ENCODE results near the gene TSEN2.
"Not testable (repeated sequence)": the region's sequence is repeated elsewhere in the genome, so short reads cannot be mapped to it uniquely, and the experiment has no call there.

TSEN2 gene

GRCh38 chr3:12507591-12508281 lies 23.5 kb downstream of the TSEN2 start:
- no peak for DNase-seq

DNA sequence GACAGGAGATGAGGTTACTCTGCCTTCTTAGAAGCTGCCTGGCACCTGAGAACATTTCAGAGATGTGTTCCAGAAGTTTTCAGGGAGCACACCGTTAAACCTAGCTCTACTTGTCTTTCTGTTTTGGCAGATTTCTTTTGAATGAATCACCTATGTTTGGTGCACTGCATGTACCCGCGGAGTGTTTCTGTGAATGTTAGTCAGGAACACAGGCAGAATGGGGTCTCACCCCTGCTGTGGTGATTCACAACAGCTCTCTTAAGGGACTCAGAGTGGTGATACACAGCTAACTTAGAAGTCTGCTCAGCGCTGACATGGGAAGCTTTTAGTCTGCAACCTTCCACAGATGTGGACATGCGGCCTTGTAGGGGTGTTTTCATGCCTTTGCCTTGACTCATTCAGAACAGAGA lies 24.0 kb downstream of the TSEN2 start:
- no peak for DNase-seq

DNA sequence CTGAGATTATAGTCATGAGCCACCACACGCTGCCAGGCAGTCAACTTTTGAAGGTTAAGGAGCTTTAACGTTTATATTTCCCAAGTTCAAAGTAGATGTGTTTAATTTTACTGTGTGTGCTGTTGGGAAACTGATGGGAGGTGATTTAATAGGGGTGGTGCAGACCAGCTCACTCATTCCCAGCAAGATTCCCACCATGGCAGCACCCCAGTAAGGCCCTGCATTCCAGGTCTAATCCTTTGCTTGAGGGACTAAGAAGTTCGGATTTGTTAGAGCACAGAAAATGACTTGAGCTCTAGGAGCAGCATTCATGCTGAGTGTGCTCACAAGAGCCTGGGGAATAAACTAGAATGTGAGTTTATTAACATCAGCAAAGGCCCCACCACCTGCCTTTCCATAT lies 25.2 kb downstream of the TSEN2 start:
- no peak for DNase-seq

- DNase-seq = no peak
These were observed 28.3 kb downstream of the TSEN2 start for GRCh38 chr3:12512534-12513118.

DNA sequence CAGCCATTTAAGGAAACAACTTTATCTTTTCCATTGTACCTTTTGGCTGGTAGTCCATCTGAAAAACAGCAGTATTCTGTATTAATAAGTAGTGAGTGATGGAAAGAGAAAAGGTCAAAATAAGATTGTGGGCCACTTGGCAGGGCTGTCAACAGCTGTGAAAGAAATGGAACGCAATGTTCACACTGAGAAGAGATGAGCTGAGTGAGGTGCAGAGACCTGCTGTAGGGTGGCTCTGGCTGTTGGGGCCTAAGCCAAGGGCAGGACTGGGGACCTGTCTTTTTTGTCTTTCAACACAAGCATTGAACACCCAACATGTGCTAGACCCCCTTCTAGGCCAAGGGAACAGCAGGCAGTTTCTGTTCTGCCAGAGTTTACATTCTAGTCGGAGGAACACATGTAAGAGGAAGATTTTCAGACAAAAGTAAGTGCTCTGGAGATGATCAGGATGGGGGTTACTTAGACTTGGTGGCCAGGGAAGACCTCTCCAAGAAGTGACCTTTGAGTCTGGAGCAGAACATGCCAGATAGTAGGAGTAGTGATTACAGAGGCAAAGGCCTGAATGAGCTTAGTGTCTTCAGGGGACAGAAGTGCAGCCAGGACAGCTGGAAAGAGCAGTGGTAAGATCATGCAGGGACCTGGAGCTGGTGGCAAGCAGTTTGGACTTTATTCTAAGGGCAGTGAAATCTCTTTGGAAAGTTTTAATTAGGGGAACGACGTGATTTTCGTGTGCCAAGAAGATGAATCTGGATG lies 29.6 kb downstream of the TSEN2 start:
- DNase-seq = no peak

DNA sequence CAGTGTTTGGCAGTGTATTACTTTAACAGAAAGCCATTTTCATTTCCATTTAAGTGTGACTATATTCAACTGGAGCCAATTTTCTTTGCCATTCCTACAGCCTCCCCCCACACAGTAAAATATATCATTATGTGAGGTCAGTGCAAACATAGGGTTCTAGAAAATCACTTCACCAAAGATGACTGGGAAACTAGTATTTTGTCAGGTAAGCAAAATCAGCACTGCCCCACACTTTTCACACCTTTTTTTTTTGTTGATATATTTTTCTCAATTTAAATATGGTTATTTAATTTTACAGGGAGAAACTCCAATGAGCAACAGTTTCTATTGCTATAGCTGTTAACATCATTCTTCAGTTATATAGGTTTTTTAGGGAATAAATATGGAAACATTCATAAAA lies 31.4 kb downstream of the TSEN2 start:
- DNase-seq = no peak

DNA sequence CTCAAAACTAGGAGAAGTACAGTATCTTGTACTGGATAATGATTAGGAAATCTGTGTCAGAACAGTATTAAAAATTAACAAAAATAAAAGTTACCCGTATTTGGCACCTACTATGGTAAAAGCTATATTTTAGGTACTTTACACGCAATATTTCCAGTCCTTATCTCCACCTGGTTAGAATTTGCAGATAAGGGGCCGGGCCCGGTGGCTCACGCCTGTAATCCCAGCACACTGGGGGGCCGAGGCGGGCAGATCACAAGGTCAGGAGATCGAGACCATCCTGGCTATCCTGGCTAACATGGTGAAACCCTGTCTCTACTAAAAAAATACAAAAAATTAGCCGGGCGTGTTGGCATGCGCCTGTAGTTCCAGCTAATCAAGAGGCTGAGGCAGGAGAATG lies 32.6 kb downstream of the TSEN2 start:
- DNase-seq = no peak

- DNase-seq = no peak
These were observed 34.2 kb downstream of the TSEN2 start for GRCh38 chr3:12518261-12519028.

DNA sequence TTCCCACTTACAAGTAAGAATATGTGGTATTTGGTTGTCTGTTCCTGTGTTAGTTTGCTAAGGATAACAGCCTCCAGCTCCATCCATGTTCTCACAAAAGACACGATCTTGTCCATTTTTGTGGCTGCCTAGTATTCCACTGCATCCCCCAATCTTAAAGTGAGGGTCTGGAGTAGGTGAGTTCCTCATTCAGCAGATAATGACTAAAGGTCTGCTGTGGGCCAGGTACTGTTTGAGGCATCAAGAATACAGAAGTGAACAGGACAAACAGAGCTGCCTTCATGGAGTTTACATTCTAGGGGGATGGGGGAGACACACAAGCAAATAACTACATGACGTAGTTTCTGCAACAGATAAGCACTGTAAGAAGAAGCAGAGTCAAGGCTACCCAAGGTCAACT lies 36.7 kb downstream of the TSEN2 start:
- no peak for DNase-seq

- DNase-seq = no peak
These were observed 38.4 kb downstream of the TSEN2 start for GRCh38 chr3:12522721-12523120.

GRCh38 chr3:12527757-12528143 lies 43.5 kb downstream of the TSEN2 start:
- no peak for DNase-seq

DNA sequence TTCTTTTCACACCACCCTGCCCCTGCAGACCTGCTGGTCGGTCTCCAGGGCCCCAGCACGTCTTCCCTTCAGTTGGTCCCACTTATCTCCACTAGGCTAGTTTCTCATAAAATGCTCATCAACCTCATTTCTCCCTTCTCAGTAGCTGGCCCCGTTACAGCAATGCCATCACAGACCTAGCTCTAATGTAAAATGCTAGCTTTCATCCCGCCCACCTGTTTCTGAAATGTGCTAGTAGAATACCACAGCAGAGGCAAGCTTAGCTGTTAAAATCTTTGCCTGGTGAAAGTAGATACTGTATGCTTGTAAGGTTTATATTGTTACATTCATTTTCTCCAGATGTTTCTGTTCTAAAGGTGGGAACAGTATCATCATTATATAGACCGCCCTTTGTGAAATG lies 47.9 kb downstream of the TSEN2 start:
- DNase-seq = no peak

DNA sequence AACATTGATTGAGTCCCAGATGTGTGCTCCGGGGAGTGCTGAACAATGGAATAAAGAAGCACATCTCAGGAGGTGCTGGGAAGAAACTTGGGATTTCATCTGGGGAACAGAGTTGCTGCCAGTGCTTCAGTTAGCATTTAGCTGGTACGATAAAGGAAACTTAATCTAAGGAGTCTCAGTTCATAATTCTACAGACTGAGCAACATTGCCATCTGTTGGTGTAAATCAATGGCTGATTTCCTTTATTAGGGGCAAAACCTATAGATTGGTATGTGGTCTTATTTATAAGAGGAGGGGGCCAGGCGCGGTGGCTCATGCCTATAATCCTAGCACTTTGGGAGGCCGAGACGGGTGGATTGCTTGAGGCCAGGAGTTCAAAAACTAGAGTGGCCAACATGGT lies 52.1 kb downstream of the TSEN2 start:
- no peak for DNase-seq

DNA sequence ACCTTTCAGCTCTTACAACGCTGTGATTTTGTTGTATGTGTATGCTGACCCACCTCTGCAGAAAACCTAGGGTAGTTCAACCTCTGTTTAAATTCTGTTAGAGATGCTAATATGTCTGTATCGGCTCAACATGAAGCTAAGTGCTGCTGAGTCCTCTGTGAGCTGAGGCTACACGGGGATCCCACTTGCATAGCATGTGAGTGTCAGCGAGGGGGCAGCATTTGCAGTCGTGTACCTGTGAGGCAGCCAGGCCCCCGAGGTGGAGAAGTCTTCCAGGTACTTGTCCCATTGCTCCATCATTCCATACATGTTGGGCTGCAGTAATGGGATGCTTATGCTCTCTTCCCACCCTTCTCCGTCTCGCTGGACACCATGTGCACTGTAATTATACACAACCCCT lies 57.3 kb downstream of the TSEN2 start:
- DNase-seq = no peak

- not testable (repeated sequence) for DNase-seq
These were observed 59.2 kb downstream of the TSEN2 start for GRCh38 chr3:12543497-12543896.

DNA sequence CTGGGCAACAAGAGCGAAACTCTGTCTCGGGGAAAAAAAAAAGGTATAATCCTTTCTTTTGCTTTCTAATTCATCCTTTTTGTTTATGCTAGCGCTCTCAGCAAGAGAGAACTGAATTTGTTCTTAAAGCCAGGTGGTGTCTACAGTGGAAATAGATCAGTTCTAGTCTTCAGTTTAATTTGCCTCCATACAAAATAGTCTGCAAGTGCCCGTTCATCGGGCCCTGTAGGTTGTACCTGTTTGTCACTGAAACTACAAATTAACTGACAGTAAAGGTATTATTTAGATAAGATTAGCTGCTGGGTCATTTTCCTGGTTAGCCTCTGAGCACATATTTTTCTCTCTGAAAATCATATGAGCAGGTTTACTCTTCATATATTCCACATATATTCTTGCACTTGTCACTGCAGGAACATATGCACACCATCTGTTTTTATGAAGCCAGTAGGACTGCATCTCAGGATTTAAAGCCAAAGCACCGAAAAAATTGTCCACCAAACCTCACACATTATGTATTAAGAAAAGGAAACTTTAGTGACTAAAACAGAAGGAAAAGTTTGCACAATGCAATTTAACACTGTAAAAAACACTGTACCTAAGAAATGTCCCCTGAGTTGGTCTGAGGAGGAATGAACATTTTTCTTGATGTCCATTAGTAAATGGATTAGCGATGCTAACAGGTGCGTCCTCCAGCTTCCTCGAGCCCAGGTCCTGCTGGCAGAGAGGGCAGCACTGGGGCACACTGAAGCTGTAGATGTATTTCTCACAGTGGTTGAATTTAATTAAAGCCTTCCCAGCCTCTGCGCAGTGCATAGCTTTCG lies 60.6 kb downstream of the TSEN2 start:
- DNase-seq = no peak

DNA sequence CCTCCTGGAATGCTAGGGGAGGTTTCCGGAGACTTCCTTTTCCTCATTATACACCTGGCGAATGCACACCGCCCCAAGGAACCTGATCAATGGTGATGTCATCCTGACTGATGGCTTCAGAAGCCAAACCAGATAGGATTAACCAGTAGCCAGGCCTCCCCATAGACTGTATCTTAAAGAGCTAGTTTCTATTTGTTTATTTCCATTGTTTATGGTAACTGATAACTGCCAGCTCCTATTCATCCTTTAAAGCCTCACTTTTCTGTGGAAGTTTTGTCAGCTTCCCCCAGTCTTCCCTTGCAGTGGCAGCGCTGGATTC lies 61.2 kb downstream of the TSEN2 start, which contains the start of gene MKRN2OS:
Gene MKRN2OS (minus strand): TSS at position 27 of the 319 bp plus-strand sequence. CDS start 35 bp downstream, outside the sequence.
- no peak for DNase-seq

DNA sequence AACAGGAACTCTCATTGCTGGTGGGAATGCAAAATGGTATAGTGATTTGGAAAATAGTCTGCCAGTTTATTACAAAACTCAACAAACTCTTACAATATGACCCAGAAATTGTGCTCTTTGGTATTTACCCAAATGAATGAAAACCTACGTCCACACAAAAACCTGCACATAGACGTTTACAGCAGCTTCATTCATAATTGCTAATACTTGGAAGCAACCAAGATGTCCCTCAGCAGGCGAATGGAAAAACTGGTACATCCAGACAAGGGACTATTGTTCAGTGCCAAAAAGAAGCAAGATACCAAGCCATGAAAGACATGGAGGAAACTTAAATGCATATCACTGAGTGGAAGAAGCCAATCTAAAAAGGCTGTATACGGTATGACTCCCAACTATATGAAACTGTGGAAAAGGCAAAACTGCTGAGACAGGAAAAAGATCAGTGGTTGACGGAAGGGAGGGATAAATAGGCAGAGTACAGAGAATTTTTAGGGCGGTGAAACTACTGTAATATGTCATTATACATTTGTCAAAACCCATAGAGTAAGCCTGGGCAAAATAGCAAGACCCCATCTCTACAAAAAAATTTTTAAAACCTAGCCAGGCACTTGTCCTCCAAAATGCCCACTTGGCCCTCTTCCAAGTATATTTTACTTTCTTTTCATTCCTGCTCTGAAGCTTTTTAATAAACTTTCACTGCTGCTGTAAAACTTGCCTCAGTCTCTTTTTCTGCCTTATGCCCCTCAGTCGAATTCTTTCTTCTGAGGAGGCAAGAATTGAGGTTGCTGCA lies 65.9 kb downstream of the TSEN2 start:
- DNase-seq = no peak

- peak; percentile 3 for DNase-seq
These were observed 69.7 kb downstream of the TSEN2 start for GRCh38 chr3:12553921-12554391.

GRCh38 chr3:12556314-12556689 lies 72.0 kb downstream of the TSEN2 start:
- DNase-seq = no peak

DNA sequence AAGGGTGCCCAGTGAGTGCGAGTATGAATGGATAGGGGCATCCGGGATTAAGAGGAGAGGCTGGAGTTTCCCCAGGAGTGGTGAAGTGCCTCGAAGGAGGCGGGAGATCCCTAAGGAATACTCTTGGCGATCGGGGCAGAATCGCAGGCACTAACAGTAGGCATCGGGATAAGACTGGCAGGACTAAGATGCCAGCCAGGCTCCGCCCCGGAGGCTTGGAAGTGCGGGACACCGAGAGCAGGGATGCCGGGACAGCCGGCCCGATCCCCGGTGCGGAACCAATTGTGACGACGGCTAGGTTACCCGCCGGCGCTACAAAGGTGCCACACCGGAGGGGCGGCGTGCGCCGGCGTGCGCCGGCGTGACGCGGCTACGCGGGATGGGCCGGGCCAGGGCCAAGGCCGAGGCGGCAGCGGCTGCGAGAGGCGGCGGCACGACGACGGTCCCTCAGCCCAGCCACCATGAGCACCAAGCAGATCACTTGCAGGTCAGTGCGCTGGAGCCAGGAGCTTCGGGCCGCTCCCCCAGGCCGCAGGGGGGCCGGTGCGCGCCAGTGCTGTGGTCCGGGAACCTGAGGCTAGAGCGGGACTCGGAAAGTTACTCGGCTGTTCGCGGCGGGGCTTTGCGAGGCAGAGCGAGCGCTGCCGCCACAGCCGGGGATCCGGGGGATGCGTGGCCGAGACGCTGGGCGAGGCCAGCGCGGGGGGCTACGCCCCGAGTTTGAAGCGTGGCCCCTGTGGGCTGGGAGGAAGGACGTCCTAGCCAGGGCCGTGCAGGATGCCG lies 72.6 kb downstream of the TSEN2 start, which contains the start of gene MKRN2:
Gene MKRN2 (plus strand): TSS at position 398 of the 783 bp plus-strand sequence. CDS start 64 bp downstream, at position 462.
- peak; percentile 58 for DNase-seq
